Lower leg skin (tissue), 3 donors: ENCODE measurements around the gene WSCD1.

ENCODE experiments used
- POLR2A ChIP-seq, 2 donors: fragments of 450-650 bp; IDR thresholded peaks; one replicate each; pipeline ENCODE4 v1.6.1; 2016 to 2017; ENCODE audit warnings: antibody characterized with exemption in 2 of 2, mild to moderate bottlenecking in 1 of 2, moderate library complexity in 1 of 2
- TF ChIP-seq, protein P1 (sequence below), 3 donors: fragments of 450-650 bp; IDR thresholded peaks; one replicate each; pipeline ENCODE4 v1.5.1; 2016; ENCODE audit warnings: antibody characterized with exemption in 3 of 3, mild to moderate bottlenecking in 3 of 3, moderate library complexity in 2 of 3

DNA sequence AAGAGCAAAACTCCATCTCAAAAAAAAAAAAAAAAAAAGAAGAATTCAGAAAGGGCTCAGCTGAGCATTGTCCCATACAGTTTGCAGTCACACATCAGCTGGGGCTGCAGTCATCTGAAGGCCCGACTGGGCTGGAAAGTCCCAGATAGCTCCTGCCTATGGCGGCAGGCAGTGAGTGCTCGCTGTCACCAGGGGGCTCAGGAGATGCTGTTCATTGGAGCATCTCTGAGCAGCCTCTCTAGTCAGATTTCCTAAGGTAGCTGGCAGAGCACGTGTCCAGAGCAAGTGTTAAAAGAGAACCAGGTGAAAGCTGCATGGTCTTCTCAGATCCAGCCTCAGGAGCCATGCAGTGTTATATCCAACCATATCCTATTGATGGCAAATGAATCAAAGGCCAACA, 75.8 kb downstream of the WSCD1 start:
- TF ChIP-seq, protein P1, sequence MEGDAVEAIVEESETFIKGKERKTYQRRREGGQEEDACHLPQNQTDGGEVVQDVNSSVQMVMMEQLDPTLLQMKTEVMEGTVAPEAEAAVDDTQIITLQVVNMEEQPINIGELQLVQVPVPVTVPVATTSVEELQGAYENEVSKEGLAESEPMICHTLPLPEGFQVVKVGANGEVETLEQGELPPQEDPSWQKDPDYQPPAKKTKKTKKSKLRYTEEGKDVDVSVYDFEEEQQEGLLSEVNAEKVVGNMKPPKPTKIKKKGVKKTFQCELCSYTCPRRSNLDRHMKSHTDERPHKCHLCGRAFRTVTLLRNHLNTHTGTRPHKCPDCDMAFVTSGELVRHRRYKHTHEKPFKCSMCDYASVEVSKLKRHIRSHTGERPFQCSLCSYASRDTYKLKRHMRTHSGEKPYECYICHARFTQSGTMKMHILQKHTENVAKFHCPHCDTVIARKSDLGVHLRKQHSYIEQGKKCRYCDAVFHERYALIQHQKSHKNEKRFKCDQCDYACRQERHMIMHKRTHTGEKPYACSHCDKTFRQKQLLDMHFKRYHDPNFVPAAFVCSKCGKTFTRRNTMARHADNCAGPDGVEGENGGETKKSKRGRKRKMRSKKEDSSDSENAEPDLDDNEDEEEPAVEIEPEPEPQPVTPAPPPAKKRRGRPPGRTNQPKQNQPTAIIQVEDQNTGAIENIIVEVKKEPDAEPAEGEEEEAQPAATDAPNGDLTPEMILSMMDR (IDR thresholded peaks at IDR 0.05) = no peak
- no peak for TF ChIP-seq POLR2A (IDR thresholded peaks at IDR 0.05)
